Pancreas (tissue), 8 donors: ENCODE results near the gene OR6J1. TPM values are rescaled to one million over a fixed set of nuclear protein-coding genes. Genes with fewer than 3 reads are reported as not detected.

Source experiments
- polyA plus RNA-seq, 2 donors: library from polyadenylated mRNA; stranded (reverse); fragments of 200-250 nt; gene quantifications; one replicate each; pipeline ENCODE4 v1.2.3, GENCODE V29; 2013
- total RNA-seq, 6 donors: library from RNA; stranded (reverse); fragmentation: NEBNext Ultra II Directional in 4 of 6; extraction: Animal tissue kit (Norgen Biotek cat#: 25700) in 4 of 6; gene quantifications; one replicate each; pipeline versions ENCODE4 v1.2.1 to v1.2.4, GENCODE V29; 2021 to 2023
- donor health status: healthy with polysubstance abuse.
- donor health status: DM: no; HTN: no; CAD: no; lungs with moderate emphysema.
- donor health status: DM: no; HTN: no; CAD: no.
- donor health status: Bipolar disorder and iron deficiency.
- donor health status: DM: yes; HTN: yes; CAD: no.
- donor health status: DM: no; HTN: no; CAD: no.
- donor health status: DM: no; HTN: no; CAD: no.
- donor health status: DM: yes; HTN: yes; CAD: no.

OR6J1 gene
- total and polyA plus RNA-seq, 8 donors = 0.03 to 0.05 TPM; not detected in 6

Other genes with a start within 250 kb of the OR6J1 start
- 100 to 1,000 TPM in 1 of 6 donors, 10 to 100 TPM in 5; 63.3 to 119 (median 85.2) TPM for gene DAD1, start 55.1 kb downstream of the OR6J1 start, total RNA-seq
- gene DAD1, start 55.1 kb downstream of the OR6J1 start, polyA plus RNA-seq = 100 to 1,000 TPM in 1 of 2 donors, 10 to 100 TPM in 1; 58.2 to 178 TPM
- gene ABHD4, start 46.1 kb downstream of the OR6J1 start, total RNA-seq = 10 to 100 TPM in 3 of 6 donors, 1 to 10 TPM in 3; 7.6 to 25.9 (median 11.8) TPM
- gene ABHD4, start 46.1 kb downstream of the OR6J1 start, polyA plus RNA-seq = 10 to 100 TPM in 1 of 2 donors, 1 to 10 TPM in 1; 8.2 to 14.7 TPM
- gene OXA1L, start 122.3 kb upstream of the OR6J1 start, total RNA-seq = 10 to 100 TPM; 48.1 to 76.2 (median 53.2) TPM
- 10 to 100 TPM; 56.7 to 91.2 TPM for gene OXA1L, start 122.3 kb upstream of the OR6J1 start, polyA plus RNA-seq
- 10 to 100 TPM in 1 of 6 donors, 1 to 10 TPM in 5; 2.9 to 13.1 (median 5.7) TPM for gene SLC7A7, start 171.1 kb upstream of the OR6J1 start, total RNA-seq
- gene SLC7A7, start 171.1 kb upstream of the OR6J1 start, polyA plus RNA-seq = 1 to 10 TPM; 4.9 to 9.9 TPM
- gene MRPL52, start 185.5 kb upstream of the OR6J1 start, total RNA-seq = 10 to 100 TPM; 29.1 to 47.6 (median 43.0) TPM
- 10 to 100 TPM; 57.1 to 85.0 TPM for gene MRPL52, start 185.5 kb upstream of the OR6J1 start, polyA plus RNA-seq
- gene MMP14, start 192.2 kb upstream of the OR6J1 start, total RNA-seq = 100 to 1,000 TPM in 1 of 6 donors, 10 to 100 TPM in 5; 21.5 to 146 (median 34.0) TPM
- gene MMP14, start 192.2 kb upstream of the OR6J1 start, polyA plus RNA-seq = 10 to 100 TPM; 18.7 to 61.8 TPM
- gene LRP10, start 227.4 kb upstream of the OR6J1 start, total RNA-seq = 10 to 100 TPM; 49.5 to 86.2 (median 52.5) TPM
- 10 to 100 TPM; 14.7 to 22.7 TPM for gene LRP10, start 227.4 kb upstream of the OR6J1 start, polyA plus RNA-seq
- gene REM2, start 238.9 kb upstream of the OR6J1 start, total RNA-seq = under 1 TPM in 5 of 6 donors, not detected in 1; 0.16 to 0.41 (median 0.28) TPM
- gene REM2, start 238.9 kb upstream of the OR6J1 start, polyA plus RNA-seq = 1 to 10 TPM in 1 of 2 donors, under 1 TPM in 1; 0.72 to 2.5 TPM